Trophoblast cell (in vitro differentiated cells and primary cell): ENCODE measurements around the gene APOL1.

Experiments
- DNase-seq, 2 donors: peaks; one replicate each; pipeline ENCODE4 v3.0.0-alpha.2; 2016
- H2AFZ ChIP-seq: 2 replicates; pipeline ENCODE4 v1.6.1; 2013; ENCODE audit warnings: low read length, moderate library complexity, mild to moderate bottlenecking; ENCODE audit not compliant: insufficient read depth, poor library complexity
- H2AK5ac ChIP-seq: 2 replicates; pipeline ENCODE4 v1.6.1; 2013; ENCODE audit warnings: mild to moderate bottlenecking, low read length
- H2BK120ac ChIP-seq: 2 replicates; pipeline ENCODE4 v1.6.1; 2013; ENCODE audit warnings: low read length, mild to moderate bottlenecking, moderate library complexity; ENCODE audit not compliant: insufficient read depth, poor library complexity
- H2BK12ac ChIP-seq: 2 replicates; pipeline ENCODE4 v1.6.1; 2013; ENCODE audit warnings: mild to moderate bottlenecking, low read length, moderate library complexity
- H2BK5ac ChIP-seq: 2 replicates; pipeline ENCODE4 v1.6.1; 2013; ENCODE audit warnings: low read length, low read depth, moderate library complexity, mild to moderate bottlenecking; ENCODE audit not compliant: poor library complexity
- H3K14ac ChIP-seq: 2 replicates; pipeline ENCODE4 v1.6.1; 2013; ENCODE audit warnings: mild to moderate bottlenecking, low read length
- H3K18ac ChIP-seq: 2 replicates; pipeline ENCODE4 v1.6.1; 2013; ENCODE audit warnings: mild to moderate bottlenecking, low read length
- H3K23ac ChIP-seq: 2 replicates; pipeline ENCODE4 v1.6.1; 2013; ENCODE audit warnings: low read length
- H3K27ac ChIP-seq: 2 replicates; pipeline ENCODE4 v1.5.1; 2013; ENCODE audit warnings: low read depth, mild to moderate bottlenecking, inconsistent platforms, low read length, moderate library complexity
- H3K27me3 ChIP-seq: 2 replicates; pipeline ENCODE4 v1.6.1; 2013; ENCODE audit warnings: inconsistent platforms, mild to moderate bottlenecking, low read length, moderate library complexity; ENCODE audit not compliant: insufficient read depth
- H3K36me3 ChIP-seq, 2 experiments: 1 replicate in 1 of 2; 2 replicates in 1 of 2; pipeline ENCODE4 v1.6.1; 2013; ENCODE audit warnings: low read length in 2 of 2, mild to moderate bottlenecking in 2 of 2, moderate library complexity in 1 of 2; ENCODE audit not compliant: insufficient read depth in 2 of 2, control insufficient read depth in 1 of 2
- H3K4ac ChIP-seq: 2 replicates; pipeline ENCODE4 v1.6.1; 2013; ENCODE audit warnings: low read depth, mild to moderate bottlenecking, low read length, moderate library complexity
- H3K4me1 ChIP-seq, 2 experiments: 1 replicate in 1 of 2; 2 replicates in 1 of 2; pipeline ENCODE4 v1.6.1; 2013; ENCODE audit warnings: low read length in 2 of 2, mild to moderate bottlenecking in 2 of 2, moderate library complexity in 1 of 2; ENCODE audit not compliant: insufficient read depth in 2 of 2, control insufficient read depth in 1 of 2
- H3K4me2 ChIP-seq: 2 replicates; pipeline ENCODE4 v1.6.1; 2013; ENCODE audit warnings: inconsistent platforms, mild to moderate bottlenecking, low read length, moderate library complexity
- H3K4me3 ChIP-seq: 2 replicates; pipeline ENCODE4 v1.5.1; 2013; ENCODE audit warnings: mild to moderate bottlenecking, low read depth, low read length, inconsistent platforms
- H3K79me1 ChIP-seq: one replicate; pipeline ENCODE4 v1.6.1; 2013; ENCODE audit warnings: low read length
- H3K79me2 ChIP-seq: 2 replicates; pipeline ENCODE4 v1.6.1; 2013; ENCODE audit warnings: low read length, mild to moderate bottlenecking; ENCODE audit not compliant: control insufficient read depth, insufficient read depth, poor library complexity
- H3K9ac ChIP-seq: 2 replicates; pipeline ENCODE4 v1.6.1; 2013; ENCODE audit warnings: mild to moderate bottlenecking, low read length
- H3K9me3 ChIP-seq: 2 replicates; pipeline ENCODE4 v1.6.1; 2013; ENCODE audit warnings: low read depth, mild to moderate bottlenecking, control low read depth, inconsistent platforms, low read length; ENCODE audit not compliant: insufficient read depth
- H4K12ac ChIP-seq: 2 replicates; pipeline ENCODE4 v1.6.1; 2013; ENCODE audit warnings: low read depth, mild to moderate bottlenecking, low read length, moderate library complexity
- H4K8ac ChIP-seq: 2 replicates; pipeline ENCODE4 v1.6.1; 2013; ENCODE audit warnings: low read depth, mild to moderate bottlenecking, low read length, moderate library complexity
- H4K91ac ChIP-seq: one replicate; pipeline ENCODE4 v1.6.1; 2013; ENCODE audit warnings: low read depth, mild to moderate bottlenecking, low read length, moderate library complexity
- WGBS: extraction: QIAGEN DNeasy Blood & Tissue Kit; methylation state at CpG from one replicate; pipeline ENCODE4 v1.1.7; 2013; ENCODE audit warnings: missing lambda C conversion rate; ENCODE audit not compliant: insufficient read length, insufficient coverage; ENCODE audit errors: extremely low coverage; 5-methylcytosine and 5-hydroxymethylcytosine counted together

The APOL1 gene

DNA sequence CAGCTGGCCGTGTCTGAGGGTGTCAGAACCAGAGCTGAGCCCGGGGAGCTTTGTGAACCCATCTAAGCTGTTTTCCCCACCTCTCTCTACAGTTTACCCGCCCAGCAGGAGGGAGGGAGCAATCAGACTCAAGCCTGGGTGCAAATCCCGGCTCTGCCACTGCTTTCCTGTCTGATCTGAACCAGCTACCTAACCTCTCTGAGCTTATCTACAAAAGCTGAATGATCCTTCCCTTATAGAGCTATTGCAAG, 13.9 kb upstream of the APOL1 start:
- peaks cover 4% of the 10 kb centered on the region for H3K79me2 ChIP-seq

GRCh38 chr22:36239401-36240171, 13.3 kb upstream of the APOL1 start, which contains the start of gene APOL2:
TSS of gene APOL2 (minus strand) at chr22:36239527. CDS start at chr22:36233162, 6,365 bp downstream.
- Histone ChIP-seq H3K23ac (no peak within 1 kb of the TSS), H2BK12ac (no peak within 1 kb of the TSS), H2BK120ac (peak within 1 kb of the TSS; percentile 49), H3K4me3 (no peak within 1 kb of the TSS), H3K9ac (no peak within 1 kb of the TSS), H4K91ac (peak within 1 kb of the TSS; percentile 75), H2AFZ (peak within 1 kb of the TSS; percentile 56), H3K36me3 (no peaks in the 10 kb centered on the region), H4K8ac (peak within 1 kb of the TSS; percentile 67), H3K4me1 (peaks cover 5 to 13% of the 10 kb centered on the region in 2 experiments), H2BK5ac (peak within 1 kb of the TSS; percentile 35), H3K18ac (peak within 1 kb of the TSS; percentile 30), H3K27ac (no peak within 1 kb of the TSS), H3K4me2 (peak within 1 kb of the TSS; percentile 56), H4K12ac (peak within 1 kb of the TSS; percentile 40), H3K14ac (peak within 1 kb of the TSS; percentile 63), H3K27me3 (no peaks in the 10 kb centered on the region), H3K79me2 (peaks cover 4% of the 10 kb centered on the region), H3K4ac (peak within 1 kb of the TSS; percentile 49), H3K79me1 (peaks cover 7% of the 10 kb centered on the region), H2AK5ac (peak within 1 kb of the TSS; percentile 57), H3K9me3 (no peaks in the 10 kb centered on the region)
- DNase-seq = peak; percentile 97
- no CpG with 5 or more reads among the region's 13 CpGs for WGBS

More for the DNA sequence above, 13.9 kb upstream of the APOL1 start:
- Histone ChIP-seq H4K12ac (peak overlapping the region; percentile 40), H3K79me1 (peaks cover 7% of the 10 kb centered on the region), H3K9ac (no peak overlapping the region), H3K4ac (peak overlapping the region; percentile 49), H3K4me1 (peaks cover 5 to 13% of the 10 kb centered on the region in 2 experiments), H2AFZ (peak overlapping the region; percentile 56), H4K91ac (peak overlapping the region; percentile 75), H2BK5ac (peak overlapping the region; percentile 35), H3K4me3 (no peak overlapping the region), H3K18ac (peak overlapping the region; percentile 30), H2BK120ac (peak overlapping the region; percentile 49), H3K23ac (no peak overlapping the region), H4K8ac (peak overlapping the region; percentile 67), H3K4me2 (peak overlapping the region; percentile 56), H3K14ac (peak overlapping the region; percentile 63), H3K9me3 (no peaks in the 10 kb centered on the region), H3K27ac (no peak overlapping the region), H2AK5ac (no peak overlapping the region), H2BK12ac (no peak overlapping the region), H3K36me3 (no peaks in the 10 kb centered on the region), H3K27me3 (no peaks in the 10 kb centered on the region)
- WGBS = no CpG with 5 or more reads among the region's 4 CpGs
- no peak for DNase-seq

GRCh38 chr22:36243986-36244385, 8.9 kb upstream of the APOL1 start:
- Histone ChIP-seq H2BK12ac (no peak overlapping the region), H3K23ac (no peak overlapping the region), H3K4me2 (no peak overlapping the region), H3K79me1 (peaks cover 4% of the 10 kb centered on the region), H4K8ac (no peak overlapping the region), H3K14ac (no peak overlapping the region), H3K27ac (no peak overlapping the region), H2BK120ac (no peak overlapping the region), H3K36me3 (no peaks in the 10 kb centered on the region), H3K4me3 (no peak overlapping the region), H3K27me3 (no peaks in the 10 kb centered on the region), H3K18ac (no peak overlapping the region), H4K91ac (no peak overlapping the region), H2AK5ac (no peak overlapping the region), H3K4me1 (peaks cover 9% of the 10 kb centered on the region in 2 experiments), H3K4ac (no peak overlapping the region), H3K9ac (no peak overlapping the region), H3K9me3 (peaks cover 5% of the 10 kb centered on the region), H2BK5ac (no peak overlapping the region), H3K79me2 (peaks cover under 1% of the 10 kb centered on the region), H2AFZ (no peak overlapping the region), H4K12ac (no peak overlapping the region)
- no peak for DNase-seq
- no CpG with 5 or more reads among the region's 5 CpGs for WGBS

DNA sequence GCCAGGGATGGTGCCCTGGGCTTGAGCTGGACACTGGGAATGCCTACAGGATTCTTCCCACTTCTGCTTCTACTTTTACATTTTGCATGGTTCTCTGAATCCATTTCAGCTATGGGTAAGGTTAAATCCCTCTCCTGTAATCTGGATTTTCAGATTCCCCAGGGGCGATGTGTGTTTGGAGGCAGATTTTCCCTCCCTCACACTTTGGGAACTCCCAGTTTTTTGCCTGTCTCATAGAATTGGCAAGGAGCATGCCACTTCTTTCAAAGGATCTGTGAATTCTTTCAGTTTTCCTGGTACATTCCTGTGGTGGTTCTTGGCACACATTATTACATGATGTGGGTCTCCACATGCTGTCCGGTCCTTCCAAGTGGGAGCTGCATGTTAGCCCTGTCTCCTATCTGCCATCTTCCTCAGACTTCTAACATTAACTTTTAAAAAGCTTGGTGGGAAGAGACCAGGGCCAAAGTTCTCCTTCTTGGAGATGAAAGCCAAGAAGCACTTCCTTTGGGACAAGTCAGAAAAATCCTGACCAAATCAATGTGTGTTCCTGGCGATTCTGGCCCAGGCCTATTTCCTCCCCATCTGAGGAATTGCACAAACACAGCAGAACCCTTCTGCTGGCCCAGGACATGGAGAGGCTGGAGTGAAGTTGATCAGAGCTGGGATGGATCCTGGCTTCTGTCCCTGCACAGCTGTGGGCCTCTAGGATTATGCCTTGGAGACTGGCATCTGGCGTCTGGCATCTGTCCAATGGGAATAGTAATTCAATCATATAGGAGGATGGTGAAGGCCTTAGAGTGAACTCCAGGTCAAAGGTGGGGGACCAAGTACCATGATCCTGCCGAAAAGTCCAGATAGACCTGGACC, 8.2 kb upstream of the APOL1 start:
- no peak overlapping the region for H3K4me2 ChIP-seq
- no CpG with 5 or more reads among the region's 5 CpGs for WGBS
- H4K12ac ChIP-seq = no peak overlapping the region

More for the DNA sequence above, 8.2 kb upstream of the APOL1 start:
- no peak overlapping the region for H2BK12ac ChIP-seq
- H3K4ac ChIP-seq = no peak overlapping the region
- H2BK5ac ChIP-seq = no peak overlapping the region
- H2AFZ ChIP-seq = no peak overlapping the region
- no peak overlapping the region for H2BK120ac ChIP-seq
- H3K79me2 ChIP-seq = no peaks in the 10 kb centered on the region
- H2AK5ac ChIP-seq = no peak overlapping the region
- H3K9ac ChIP-seq = no peak overlapping the region
- H3K9me3 ChIP-seq = peaks cover 5% of the 10 kb centered on the region
- no peak overlapping the region for H3K14ac ChIP-seq
- no peak overlapping the region for H3K23ac ChIP-seq
- no peak overlapping the region for H4K8ac ChIP-seq
- H3K18ac ChIP-seq = no peak overlapping the region
- peak overlapping the region; percentile 30 for H3K4me3 ChIP-seq
- no peaks in the 10 kb centered on the region for H3K36me3 ChIP-seq
- DNase-seq = no peak
- H3K27ac ChIP-seq = no peak overlapping the region
- H3K79me1 ChIP-seq = peaks cover under 1% of the 10 kb centered on the region
- H3K4me1 ChIP-seq = peaks cover 5 to 7% of the 10 kb centered on the region in 2 experiments
- H4K91ac ChIP-seq = no peak overlapping the region
- H3K27me3 ChIP-seq = no peaks in the 10 kb centered on the region
